ENCODE results near the gene ANO6.

Gene ANO6

GRCh38 chr12:45309836-45310626 lies 94.1 kb downstream of the ANO6 start:
- no peaks in the 10 kb centered on the region for H3K27me3 ChIP-seq (replicated peaks; ENCODE audit: insufficient read depth, low read length)
- H3K27ac ChIP-seq (ENCODE audit: low read length) = no peak overlapping the region
- no peak overlapping the region for H3K4me2 ChIP-seq (ENCODE audit: low read depth, low read length)
- H3K9me2 ChIP-seq (replicated peaks; ENCODE audit: insufficient read depth, low read length) = no peaks in the 10 kb centered on the region
- no peaks in the 10 kb centered on the region for H3K4me1 ChIP-seq (ENCODE audit: low read length)
- no peak overlapping the region for H3K9ac ChIP-seq (ENCODE audit: low read length)
- no peak overlapping the region for H3K4me3 ChIP-seq (ENCODE audit: low read length)
- H3K9me3 ChIP-seq (replicated peaks; ENCODE audit: insufficient read depth, low read length) = no peaks in the 10 kb centered on the region
- no peak overlapping the region for H2AFZ ChIP-seq (ENCODE audit: low read length)
- no peaks in the 10 kb centered on the region for H3F3A ChIP-seq (ENCODE audit: insufficient read depth, low read length)
- no peak for DNase-seq
- no peaks in the 10 kb centered on the region; the same call in 1 of the 2 replicates for H3K36me3 ChIP-seq (replicated peaks; ENCODE audit: insufficient read depth, low read length)
- TF ChIP-seq EZH2 (optimal IDR thresholded peaks at IDR 0.05; ENCODE audit: low read depth, low read length) (no peak), CTCF (IDR thresholded peaks at IDR 0.05; ENCODE audit: low read length) (no peak), EZH2phosphoT487 (IDR thresholded peaks at IDR 0.05; ENCODE audit: low read length) (no peak)
- no peaks in the 10 kb centered on the region for H4K20me1 ChIP-seq (ENCODE audit: insufficient read depth, low read length)
- peaks cover 3% of the 10 kb centered on the region for H3K79me2 ChIP-seq (ENCODE audit: low read length)

GRCh38 chr12:45310627-45310968 lies 94.7 kb downstream of the ANO6 start:
- Histone ChIP-seq H3K27ac (ENCODE audit: low read length) (no peak overlapping the region), H4K20me1 (ENCODE audit: insufficient read depth, low read length) (no peaks in the 10 kb centered on the region)
- TF ChIP-seq CTCF (IDR thresholded peaks at IDR 0.05; ENCODE audit: low read length) (no peak), EZH2phosphoT487 (IDR thresholded peaks at IDR 0.05; ENCODE audit: low read length) (no peak), EZH2 (optimal IDR thresholded peaks at IDR 0.05; ENCODE audit: low read depth, low read length) (no peak)

GRCh38 chr12:45312012-45312411 lies 96.1 kb downstream of the ANO6 start:
- Histone ChIP-seq H3K4me2 (ENCODE audit: low read depth, low read length) (no peak overlapping the region), H3K27ac (ENCODE audit: low read length) (no peak overlapping the region), H2AFZ (ENCODE audit: low read length) (no peak overlapping the region), H4K20me1 (ENCODE audit: insufficient read depth, low read length) (no peaks in the 10 kb centered on the region), H3K79me2 (ENCODE audit: low read length) (peaks cover 7% of the 10 kb centered on the region), H3K9me3 (replicated peaks; ENCODE audit: insufficient read depth, low read length) (no peaks in the 10 kb centered on the region), H3K4me1 (ENCODE audit: low read length) (no peaks in the 10 kb centered on the region), H3K9me2 (replicated peaks; ENCODE audit: insufficient read depth, low read length) (no peaks in the 10 kb centered on the region), H3F3A (ENCODE audit: insufficient read depth, low read length) (no peaks in the 10 kb centered on the region), H3K4me3 (ENCODE audit: low read length) (no peak overlapping the region), H3K9ac (ENCODE audit: low read length) (no peak overlapping the region), H3K27me3 (replicated peaks; ENCODE audit: insufficient read depth, low read length) (no peaks in the 10 kb centered on the region), H3K36me3 (replicated peaks; ENCODE audit: insufficient read depth, low read length) (no peaks in the 10 kb centered on the region; the same call in 1 of the 2 replicates)
- TF ChIP-seq CTCF (IDR thresholded peaks at IDR 0.05; ENCODE audit: low read length) (no peak), EZH2 (optimal IDR thresholded peaks at IDR 0.05; ENCODE audit: low read depth, low read length) (no peak), EZH2phosphoT487 (IDR thresholded peaks at IDR 0.05; ENCODE audit: low read length) (no peak)
- no peak for DNase-seq

More at GRCh38 chr12:45310627-45310968, 94.7 kb downstream of the ANO6 start:
- H3K4me2 ChIP-seq (ENCODE audit: low read depth, low read length) = no peak overlapping the region
- no peaks in the 10 kb centered on the region; the same call in 1 of the 2 replicates for H3K36me3 ChIP-seq (replicated peaks; ENCODE audit: insufficient read depth, low read length)
- no peaks in the 10 kb centered on the region for H3K9me3 ChIP-seq (replicated peaks; ENCODE audit: insufficient read depth, low read length)
- no peak overlapping the region for H3K9ac ChIP-seq (ENCODE audit: low read length)
- peaks cover 6% of the 10 kb centered on the region for H3K79me2 ChIP-seq (ENCODE audit: low read length)
- H2AFZ ChIP-seq (ENCODE audit: low read length) = no peak overlapping the region
- H3K4me1 ChIP-seq (ENCODE audit: low read length) = no peaks in the 10 kb centered on the region
- H3K4me3 ChIP-seq (ENCODE audit: low read length) = no peak overlapping the region
- H3K9me2 ChIP-seq (replicated peaks; ENCODE audit: insufficient read depth, low read length) = no peaks in the 10 kb centered on the region
- DNase-seq = no peak
- no peaks in the 10 kb centered on the region for H3K27me3 ChIP-seq (replicated peaks; ENCODE audit: insufficient read depth, low read length)
- H3F3A ChIP-seq (ENCODE audit: insufficient read depth, low read length) = no peaks in the 10 kb centered on the region
